T-helper 2 cell treated with Interferon-gamma antibody and Interleukin-4, amounts not matched to agents 100 ng/mL and 5 ng/mL, for 36 hours (primary cell): Measurements from ENCODE around the gene ZNF556. TPM values are rescaled to one million over a fixed set of nuclear protein-coding genes. Genes with fewer than 3 reads are reported as not detected.

ENCODE experiments used
- intact Hi-C: fragments of 100-400 bp; cut with micrococcal nuclease; formaldehyde crosslinking; loops from one replicate; pipeline ENCODE4 v1.15.1; 2023
- total RNA-seq: library from RNA; stranded (reverse); gene quantifications from 2 replicates; pipeline ENCODE4 v1.2.3, GENCODE V29; 2022

ZNF556 gene
- not detected in 2 replicates for total RNA-seq

- intact Hi-C loops: no loop called here
These were observed at the start of gene ZNF556 for GRCh38 chr19:2867025-2867991. ZNF556 (plus strand) TSS chr19:2867335; CDS start chr19:2867422, 87 bp downstream.

GRCh38 chr19:2819540-2820111 is 47.5 kb upstream of the ZNF556 start, which contains the start of gene ZNF554:
ZNF554 (plus strand) TSS chr19:2819868; CDS start chr19:2820072, 204 bp downstream.
- intact Hi-C loops: loop anchor here (1.0 kb wide), 2 partner anchors 22 to 36 kb away; partner anchors contain the start of genes SGTA and ZNF555

DNA sequence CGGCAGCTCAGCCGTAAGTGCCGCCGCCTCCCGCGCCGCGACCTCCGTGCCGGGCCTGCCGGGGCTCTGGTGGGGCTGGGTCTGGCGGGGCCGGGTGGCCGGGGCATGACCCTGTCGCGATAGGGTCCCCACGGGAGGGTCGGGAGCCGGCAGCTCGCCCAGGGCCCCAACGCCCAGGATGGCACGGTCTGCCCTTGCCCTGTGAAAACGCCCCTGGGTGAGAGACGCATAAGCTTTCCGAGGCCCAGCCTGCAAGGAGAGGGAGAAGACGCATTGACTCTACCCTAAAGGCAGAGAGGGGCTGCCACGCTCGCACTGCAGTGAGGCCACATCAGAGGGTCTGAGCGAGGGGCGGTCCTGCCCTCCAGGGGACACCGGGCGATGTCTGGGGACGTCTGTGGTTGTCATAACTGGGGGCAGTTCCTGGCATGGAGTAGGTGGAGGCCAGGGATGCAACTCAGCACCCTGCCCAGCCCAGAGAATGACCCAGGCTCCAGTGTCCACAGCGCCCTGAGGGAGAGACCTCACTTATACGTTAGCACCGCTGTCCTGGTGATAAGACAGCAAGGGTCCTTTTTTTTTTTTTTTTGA is 46.9 kb upstream of the ZNF556 start:
- intact Hi-C loops: no loop called here

DNA sequence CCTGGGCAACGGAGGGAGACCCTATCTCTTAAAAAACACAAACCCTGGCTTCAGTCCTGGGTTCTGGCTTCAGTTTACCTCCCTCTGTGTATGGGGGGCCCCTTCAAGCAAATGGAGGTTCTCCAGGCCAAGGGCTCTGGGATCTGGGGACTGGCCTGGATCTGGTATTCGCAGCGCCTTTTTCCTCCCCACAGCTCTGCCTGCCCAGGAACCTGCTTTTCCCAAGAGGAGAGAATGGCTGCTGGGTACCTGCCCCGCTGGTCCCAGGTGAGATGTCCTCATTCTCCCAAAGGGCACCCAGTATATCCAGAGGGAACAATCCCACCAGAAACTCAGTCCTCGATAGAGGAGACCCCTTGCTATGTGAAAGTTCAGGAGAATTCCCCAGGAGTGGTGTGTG is 44.3 kb upstream of the ZNF556 start:
- intact Hi-C loops: no loop called here

- intact Hi-C loops: no loop called here
These were observed 43.5 kb upstream of the ZNF556 start for GRCh38 chr19:2823646-2824045.

- intact Hi-C loops: no loop called here
These were observed 43.0 kb upstream of the ZNF556 start for GRCh38 chr19:2824129-2824528.

DNA sequence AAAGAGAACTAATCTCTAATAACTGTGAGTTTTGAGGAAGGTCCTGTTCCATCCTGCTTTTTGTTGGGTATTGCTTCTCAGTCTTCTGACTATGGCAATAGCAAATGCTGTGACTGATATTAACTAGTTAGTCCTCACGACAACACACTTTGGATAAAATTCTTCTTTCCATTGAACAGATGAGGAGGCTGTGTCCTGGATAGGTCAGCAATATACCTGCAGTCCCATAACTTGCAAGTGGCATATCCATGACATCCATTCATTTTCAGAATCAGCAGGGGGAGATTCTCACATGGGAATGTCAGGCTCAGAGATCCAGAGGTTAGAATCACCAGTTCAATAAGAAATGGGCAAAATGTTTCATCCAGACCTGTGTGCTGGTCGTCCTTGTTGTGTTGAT is 40.1 kb upstream of the ZNF556 start:
- intact Hi-C loops: no loop called here

- intact Hi-C loops: no loop called here
These were observed 39.2 kb upstream of the ZNF556 start for GRCh38 chr19:2827840-2828489.

DNA sequence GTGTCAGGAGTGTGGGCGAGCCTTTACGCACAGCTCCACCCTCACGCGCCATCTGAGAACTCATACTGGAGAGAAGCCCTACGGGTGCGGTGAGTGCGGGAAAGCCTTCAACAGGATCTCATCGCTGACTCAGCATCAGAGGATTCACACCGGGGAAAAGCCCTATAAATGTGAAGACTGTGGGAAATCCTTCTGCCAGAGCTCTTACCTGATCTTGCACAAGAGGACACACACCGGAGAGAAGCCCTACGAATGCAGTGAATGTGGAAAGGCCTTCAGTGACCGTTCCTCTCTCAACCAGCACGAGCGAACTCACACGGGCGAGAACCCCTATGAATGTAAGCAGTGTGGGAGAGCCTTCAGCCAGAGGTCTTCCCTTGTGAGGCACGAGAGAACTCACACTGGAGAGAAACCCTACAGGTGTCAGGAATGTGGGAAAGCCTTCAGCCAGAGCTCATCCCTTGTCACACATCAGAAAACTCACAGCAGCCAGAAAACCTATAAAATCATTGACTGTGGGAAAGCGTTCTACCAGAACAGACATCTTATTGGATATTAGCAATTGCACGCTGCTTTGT is 32.8 kb upstream of the ZNF556 start:
- intact Hi-C loops: no loop called here

DNA sequence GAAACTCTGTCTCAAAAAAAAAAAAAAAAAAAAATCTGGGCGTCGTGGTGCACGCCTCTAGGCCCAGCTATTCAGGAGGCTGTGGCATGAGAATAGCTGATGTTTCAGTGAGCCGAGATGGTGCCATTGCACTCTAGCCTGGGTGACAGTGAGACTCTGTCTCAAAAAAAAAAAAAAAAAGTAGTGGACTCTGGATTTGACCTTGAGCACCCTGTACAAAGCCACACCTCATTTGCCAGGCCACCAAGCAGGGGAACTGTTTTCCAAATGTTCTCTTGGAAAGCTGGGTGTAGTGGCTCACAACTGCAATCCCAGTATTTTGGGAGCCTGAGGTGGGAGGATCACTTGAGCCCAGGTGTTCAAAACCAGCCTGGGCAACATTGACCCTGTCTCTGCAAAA is 29.7 kb upstream of the ZNF556 start:
- intact Hi-C loops: no loop called here

DNA sequence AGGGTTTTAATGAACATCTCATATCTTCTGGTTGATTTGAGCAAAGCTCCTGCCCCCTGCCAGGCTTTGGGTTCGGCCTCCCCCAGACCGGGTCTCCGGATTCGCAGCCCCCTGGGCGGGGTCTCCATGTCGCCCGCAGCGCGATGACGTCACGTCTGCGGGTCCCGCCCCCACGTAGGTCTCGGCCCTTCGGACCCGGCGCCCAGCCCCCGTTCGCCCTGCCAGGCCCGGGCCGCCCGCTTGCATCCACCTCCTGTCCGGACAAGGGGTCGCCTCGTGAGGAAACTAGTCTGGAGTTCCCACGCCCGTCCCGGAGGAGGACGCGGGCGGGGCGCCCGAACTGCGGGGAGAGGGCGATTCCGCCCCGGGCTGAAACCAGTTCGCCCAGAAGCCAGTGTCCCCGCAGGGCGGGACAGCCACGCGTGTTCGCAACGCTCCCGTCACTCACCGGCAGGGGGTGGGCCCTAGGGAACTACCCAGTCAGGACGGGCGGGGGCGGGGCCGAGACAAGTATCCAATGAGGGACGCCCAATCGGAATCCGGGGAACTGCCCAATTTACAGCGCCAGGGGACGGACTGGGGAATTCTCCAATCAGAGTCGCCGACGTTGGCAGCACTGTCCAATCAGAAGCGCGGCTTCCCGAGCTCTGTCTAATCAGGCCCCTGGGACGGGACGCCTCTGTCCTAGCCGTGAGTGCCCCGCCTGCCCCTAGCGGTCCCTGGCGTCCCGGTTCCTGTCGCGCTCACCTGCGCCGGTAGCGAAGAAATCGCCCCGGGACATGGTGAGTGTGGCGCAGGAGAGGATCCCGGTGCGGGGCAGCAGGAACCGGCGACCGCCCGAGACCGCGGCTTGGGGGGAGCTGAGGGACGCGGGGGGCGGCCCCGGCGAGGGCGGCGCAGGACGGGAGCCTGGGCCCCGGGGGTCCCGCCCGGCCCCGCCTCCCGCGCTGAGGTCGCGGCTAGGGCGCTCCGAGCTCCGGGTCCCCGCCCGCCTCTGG is 26.0 kb upstream of the ZNF556 start, which contains the start of gene ZNF555:
Gene ZNF555, plus strand, starts transcription at position 682 of the 998 bp plus-strand sequence. Its CDS starts 98 bp downstream, at position 780.
- intact Hi-C loops: loop anchor here (1.0 kb wide), 1 partner anchor 22 kb away; the partner anchor contains the start of gene ZNF554

DNA sequence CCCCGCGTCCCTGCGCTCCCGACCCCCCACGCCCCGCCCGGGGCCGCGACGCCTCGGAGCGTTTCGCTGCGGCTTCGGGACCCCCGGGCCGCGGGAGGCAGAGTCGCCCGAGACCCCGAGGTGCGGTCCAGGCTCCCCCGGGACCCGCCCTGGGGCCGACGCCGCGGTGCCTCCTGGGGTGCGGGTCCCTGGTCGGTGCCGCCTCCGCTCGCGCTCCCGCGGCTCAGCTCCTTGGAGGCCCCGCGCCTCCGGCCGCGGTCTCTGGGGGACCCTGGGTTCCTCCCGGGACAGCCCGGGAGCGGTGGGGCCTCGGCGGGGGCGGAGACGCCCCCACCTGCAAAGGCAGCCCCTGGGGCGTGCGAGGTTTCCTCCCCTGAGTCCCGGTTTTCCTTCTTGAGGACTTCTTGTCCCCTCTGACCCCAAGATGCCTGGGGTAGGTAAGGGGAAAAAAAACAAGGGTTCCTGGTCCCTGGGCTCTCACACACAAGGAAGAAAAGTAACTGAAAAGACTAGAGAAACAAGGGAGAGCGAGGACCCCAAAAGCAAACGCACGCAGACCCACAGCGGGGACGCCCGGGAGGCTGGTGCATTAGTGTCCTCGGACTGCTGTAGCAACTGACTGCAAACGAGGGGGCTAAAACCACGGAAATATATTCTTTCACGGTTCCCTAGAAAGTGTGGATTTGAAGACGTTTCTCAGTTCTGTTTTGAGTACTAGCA is 25.1 kb upstream of the ZNF556 start:
- intact Hi-C loops: loop anchor here (1.0 kb wide), 1 partner anchor 23 kb away; the partner anchor contains the start of gene ZNF554

DNA sequence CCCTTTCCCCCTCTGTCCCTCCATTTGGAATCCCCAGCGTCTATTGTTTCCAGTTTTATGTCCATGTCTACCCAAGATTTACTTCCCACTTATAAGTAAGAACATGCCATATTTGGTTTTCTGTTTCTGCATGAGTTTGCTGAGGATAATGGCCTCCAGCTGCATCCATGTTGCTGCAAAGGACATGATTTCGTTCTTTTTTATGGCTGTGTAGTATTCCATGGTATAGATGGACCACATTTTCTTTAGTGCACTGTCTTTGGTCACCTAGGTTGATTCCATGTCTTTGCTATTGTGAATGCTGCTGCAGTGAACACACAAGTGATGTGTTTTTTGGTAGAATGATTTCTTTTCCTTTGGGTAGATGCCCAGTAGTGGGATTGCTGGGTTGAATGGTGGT is 22.0 kb upstream of the ZNF556 start:
- intact Hi-C loops: no loop called here

- intact Hi-C loops: no loop called here
These were observed 20.8 kb upstream of the ZNF556 start for GRCh38 chr19:2846180-2846894.

DNA sequence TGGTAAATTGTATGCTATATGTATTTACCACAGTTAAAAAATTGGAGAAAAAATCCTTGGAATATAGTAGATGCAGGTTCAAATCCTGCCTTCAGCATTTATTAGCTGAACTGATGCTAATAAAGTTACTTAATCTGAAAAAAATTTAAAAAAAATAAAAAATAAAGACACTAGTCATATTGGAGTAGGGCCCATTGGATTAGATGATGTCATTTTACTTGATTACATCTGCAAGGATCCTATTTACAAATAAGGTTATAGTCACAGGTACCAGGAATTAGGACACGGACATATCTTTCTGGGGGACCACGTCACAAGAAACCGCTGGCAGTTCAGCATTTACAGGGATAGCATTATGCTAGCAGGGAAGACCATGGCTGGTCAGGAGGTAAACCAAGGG is 19.6 kb upstream of the ZNF556 start:
- intact Hi-C loops: no loop called here

- intact Hi-C loops: no loop called here
These were observed 18.5 kb upstream of the ZNF556 start for GRCh38 chr19:2848616-2849015.

GRCh38 chr19:2850256-2850925 is 16.7 kb upstream of the ZNF556 start:
- intact Hi-C loops: no loop called here

DNA sequence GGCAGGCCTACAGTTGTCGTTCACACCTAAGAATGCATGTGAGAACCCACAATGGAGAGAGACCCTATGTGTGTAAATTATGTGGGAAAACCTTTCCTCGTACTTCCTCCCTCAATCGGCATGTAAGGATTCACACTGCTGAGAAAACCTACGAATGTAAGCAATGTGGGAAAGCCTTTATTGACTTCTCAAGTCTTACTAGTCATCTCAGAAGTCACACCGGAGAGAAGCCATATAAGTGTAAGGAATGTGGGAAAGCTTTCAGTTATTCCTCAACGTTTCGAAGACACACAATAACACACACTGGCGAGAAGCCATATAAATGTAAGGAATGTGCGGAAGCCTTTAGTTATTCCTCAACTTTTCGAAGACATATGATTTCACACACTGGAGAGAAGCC is 14.5 kb upstream of the ZNF556 start:
- intact Hi-C loops: no loop called here
